ENCODE data around the gene CD300LD.

- TF ChIP-seq POLR2A (IDR thresholded peaks at IDR 0.05) (no peak), CTCF (IDR thresholded peaks at IDR 0.05) (no peak)
Measured at GRCh38 chr17:74546586-74546985, 45.5 kb downstream of the CD300LD start.
